ENCODE measurements around the gene PTPA.
A peak's percentile ranks its signal among the peaks of the same experiment; 100 is the strongest.

The PTPA gene

GRCh38 chr9:129076640-129077037, 34.6 kb upstream of the PTPA start:
- no peak for TF ChIP-seq CTCF (IDR thresholded peaks at IDR 0.05; ENCODE audit: low read depth, low read length, missing control alignments)
- DNase-seq (ENCODE audit: extremely low read depth, low read depth): no peak
- H3K4me3 ChIP-seq (replicated peaks; ENCODE audit: low read depth, low read length): no peak overlapping the region

- DNase-seq (ENCODE audit: extremely low read depth, low read depth): no peak
- H3K4me3 ChIP-seq (replicated peaks; ENCODE audit: low read depth, low read length): no peak overlapping the region
- TF ChIP-seq CTCF (IDR thresholded peaks at IDR 0.05; ENCODE audit: low read depth, low read length, missing control alignments): no peak
Observed at GRCh38 chr9:129077236-129077635, 34.0 kb upstream of the PTPA start.

- H3K4me3 ChIP-seq (replicated peaks; ENCODE audit: low read depth, low read length): no peak overlapping the region
- no peak for TF ChIP-seq CTCF (IDR thresholded peaks at IDR 0.05; ENCODE audit: low read depth, low read length, missing control alignments)
- DNase-seq (ENCODE audit: extremely low read depth, low read depth): no peak
Observed at GRCh38 chr9:129078691-129079503, 32.3 kb upstream of the PTPA start.

- TF ChIP-seq CTCF (IDR thresholded peaks at IDR 0.05; ENCODE audit: low read depth, low read length, missing control alignments): no peak
- peak overlapping the region; percentile 80 for H3K4me3 ChIP-seq (replicated peaks; ENCODE audit: low read depth, low read length)
- DNase-seq (ENCODE audit: extremely low read depth, low read depth): no peak
Observed at GRCh38 chr9:129079829-129080228, 31.4 kb upstream of the PTPA start.

GRCh38 chr9:129080298-129080600, 31.0 kb upstream of the PTPA start:
- TF ChIP-seq CTCF (IDR thresholded peaks at IDR 0.05; ENCODE audit: low read depth, low read length, missing control alignments): no peak
- peak overlapping the region; percentile 80 for H3K4me3 ChIP-seq (replicated peaks; ENCODE audit: low read depth, low read length)
- no peak for DNase-seq (ENCODE audit: extremely low read depth, low read depth)

GRCh38 chr9:129080601-129081387, 30.4 kb upstream of the PTPA start, which contains the start of gene DOLPP1:
Gene DOLPP1 (plus strand): TSS chr9:129081111. CDS start chr9:129081132, 21 bp downstream.
- no peak for TF ChIP-seq CTCF (IDR thresholded peaks at IDR 0.05; ENCODE audit: low read depth, low read length, missing control alignments)
- peak within 1 kb of the TSS; percentile 80 for H3K4me3 ChIP-seq (replicated peaks; ENCODE audit: low read depth, low read length)
- DNase-seq (ENCODE audit: extremely low read depth, low read depth): peak; percentile 95

Measured in HFF-Myc (cell line).